Neural crest cell (in vitro differentiated cells): ENCODE measurements around the gene MAPK11. TPM values are rescaled to one million over a fixed set of nuclear protein-coding genes. Genes with fewer than 3 reads are reported as not detected.

Experiments
- DNase-seq: peaks from one replicate; pipeline ENCODE4 v3.0.0; 2021; ENCODE audit warnings: low read depth, mixed read lengths, low spot score
- H3K27ac Mint-ChIP-seq: one replicate; pipeline ENCODE4 v1.8.0; 2021; ENCODE audit warnings: mild to moderate bottlenecking, mixed read lengths; ENCODE audit not compliant: unreplicated experiment
- H3K27me3 Mint-ChIP-seq: 2 replicates; pipeline ENCODE4 v1.8.0; 2021; ENCODE audit warnings: low read depth, mild to moderate bottlenecking, mixed read lengths
- H3K36me3 Mint-ChIP-seq: 2 replicates; pipeline ENCODE4 v1.8.0; 2021; ENCODE audit warnings: low read depth, mild to moderate bottlenecking, mixed read lengths
- H3K4me1 Mint-ChIP-seq: 2 replicates; pipeline ENCODE4 v1.8.0; 2021; ENCODE audit warnings: mixed read lengths
- H3K4me3 Mint-ChIP-seq: one replicate; pipeline ENCODE4 v1.8.0; 2021; ENCODE audit warnings: mild to moderate bottlenecking, mixed read lengths
- H3K9me3 Mint-ChIP-seq: 2 replicates; pipeline ENCODE4 v1.8.0; 2021; ENCODE audit warnings: mixed read lengths
- total RNA-seq: library from RNA; stranded (reverse); gene quantifications from 2 replicates; pipeline ENCODE4 v1.2.1, GENCODE V29; 2021
- TF ChIP-seq, protein P1 (sequence below): fragments of 200-600 bp; sonication (generic); conservative IDR thresholded peaks from 2 replicates; pipeline ENCODE4 v1.5.0; 2021; ENCODE audit warnings: antibody characterized with exemption, mild to moderate bottlenecking

MAPK11 gene
- total RNA-seq, 1 donor from 2014 or later: 16.3 TPM

DNA sequence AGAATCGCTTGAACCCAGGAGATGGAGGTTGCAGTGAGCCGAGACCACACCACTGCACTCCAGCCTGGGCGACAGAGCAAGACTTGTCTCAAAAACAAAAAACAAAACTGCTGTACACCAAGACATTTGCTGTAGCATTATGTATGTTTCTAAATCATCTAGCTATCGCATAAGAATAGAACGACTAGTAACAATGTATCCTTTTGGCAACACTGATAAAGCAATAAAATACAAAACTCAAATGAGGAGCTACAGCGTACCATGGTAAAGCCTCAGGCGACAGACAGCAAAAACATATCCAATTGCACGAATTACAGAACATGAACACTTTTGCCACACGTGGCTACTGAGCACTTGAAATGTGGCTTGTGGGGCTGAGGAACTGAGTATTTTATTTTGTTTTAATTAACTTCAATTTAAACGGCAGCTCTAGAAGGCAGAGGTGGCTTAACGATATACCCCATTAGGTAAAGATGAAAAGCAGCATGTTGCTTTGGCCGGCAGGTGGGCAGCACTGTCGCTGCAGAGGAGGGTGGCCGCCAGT, 27.7 kb downstream of the MAPK11 start:
- peaks cover 37% of the 10 kb centered on the region for H3K4me1 Mint-ChIP-seq
- no peak for DNase-seq
- TF ChIP-seq, protein P1, sequence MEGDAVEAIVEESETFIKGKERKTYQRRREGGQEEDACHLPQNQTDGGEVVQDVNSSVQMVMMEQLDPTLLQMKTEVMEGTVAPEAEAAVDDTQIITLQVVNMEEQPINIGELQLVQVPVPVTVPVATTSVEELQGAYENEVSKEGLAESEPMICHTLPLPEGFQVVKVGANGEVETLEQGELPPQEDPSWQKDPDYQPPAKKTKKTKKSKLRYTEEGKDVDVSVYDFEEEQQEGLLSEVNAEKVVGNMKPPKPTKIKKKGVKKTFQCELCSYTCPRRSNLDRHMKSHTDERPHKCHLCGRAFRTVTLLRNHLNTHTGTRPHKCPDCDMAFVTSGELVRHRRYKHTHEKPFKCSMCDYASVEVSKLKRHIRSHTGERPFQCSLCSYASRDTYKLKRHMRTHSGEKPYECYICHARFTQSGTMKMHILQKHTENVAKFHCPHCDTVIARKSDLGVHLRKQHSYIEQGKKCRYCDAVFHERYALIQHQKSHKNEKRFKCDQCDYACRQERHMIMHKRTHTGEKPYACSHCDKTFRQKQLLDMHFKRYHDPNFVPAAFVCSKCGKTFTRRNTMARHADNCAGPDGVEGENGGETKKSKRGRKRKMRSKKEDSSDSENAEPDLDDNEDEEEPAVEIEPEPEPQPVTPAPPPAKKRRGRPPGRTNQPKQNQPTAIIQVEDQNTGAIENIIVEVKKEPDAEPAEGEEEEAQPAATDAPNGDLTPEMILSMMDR: no peak
- peak overlapping the region; percentile 98 for H3K4me3 Mint-ChIP-seq
- no peak overlapping the region for H3K27ac Mint-ChIP-seq
- H3K27me3 Mint-ChIP-seq: peaks cover 2% of the 10 kb centered on the region
- no peaks in the 10 kb centered on the region for H3K9me3 Mint-ChIP-seq
- peaks cover 4% of the 10 kb centered on the region for H3K36me3 Mint-ChIP-seq

DNA sequence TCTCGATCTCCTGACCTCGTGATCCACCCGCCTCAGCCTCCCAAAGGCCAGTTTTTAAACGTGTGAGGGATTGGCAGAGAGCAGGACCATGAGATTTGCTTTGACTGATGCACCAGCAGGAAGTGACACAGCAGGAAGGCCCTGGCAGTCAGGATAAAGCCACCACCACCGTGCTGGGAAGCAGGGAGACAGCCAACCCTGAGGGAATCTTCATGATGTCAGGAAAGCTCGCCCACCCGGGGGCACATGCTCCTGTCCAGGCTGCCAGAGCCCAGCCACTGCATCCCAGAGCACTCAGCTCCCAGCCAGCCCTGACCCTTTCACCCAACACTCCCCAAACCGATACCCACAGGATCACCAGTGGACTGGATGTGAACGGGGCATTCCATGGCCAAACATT, 31.4 kb downstream of the MAPK11 start:
- H3K4me3 Mint-ChIP-seq: no peak overlapping the region
- H3K4me1 Mint-ChIP-seq: peaks cover 26% of the 10 kb centered on the region
- no peaks in the 10 kb centered on the region for H3K27me3 Mint-ChIP-seq
- TF ChIP-seq, protein P1: no peak
- H3K9me3 Mint-ChIP-seq: no peaks in the 10 kb centered on the region
- DNase-seq: no peak
- peaks cover 15% of the 10 kb centered on the region for H3K36me3 Mint-ChIP-seq
- no peak overlapping the region for H3K27ac Mint-ChIP-seq

DNA sequence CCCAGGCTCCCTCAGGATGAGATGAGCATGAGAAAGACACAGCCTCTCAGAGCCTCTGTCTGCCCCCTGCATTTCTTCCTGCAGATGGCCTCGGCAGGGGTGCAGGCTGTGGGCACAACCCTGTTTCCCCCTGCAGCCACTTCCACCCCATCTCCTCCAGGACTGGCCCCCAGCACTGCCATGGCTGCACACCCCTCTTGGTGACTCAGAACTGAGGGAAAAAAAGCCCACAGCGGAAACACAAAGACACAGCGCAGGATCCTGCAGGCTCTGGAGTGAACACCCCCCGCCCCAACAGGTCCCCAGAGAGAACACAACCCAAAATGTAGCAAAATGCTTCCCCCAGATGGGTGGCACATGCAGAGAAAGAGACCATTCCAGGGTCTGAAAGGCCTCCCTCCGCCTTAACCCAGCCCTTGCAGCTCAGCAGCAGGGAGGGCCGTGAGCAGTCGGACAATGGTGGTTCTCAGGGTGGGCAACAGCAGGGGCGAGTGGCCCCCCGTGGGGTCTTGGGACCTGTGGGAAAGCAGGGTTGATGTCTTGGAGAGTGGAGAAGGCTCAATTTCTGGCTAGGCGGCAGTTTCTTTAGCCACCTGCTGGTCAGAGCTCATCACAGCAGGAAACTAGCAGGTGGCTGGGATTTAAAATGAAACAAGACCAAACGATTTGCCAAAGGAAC, 33.3 kb downstream of the MAPK11 start:
- Mint-ChIP-seq H3K27ac (peak overlapping the region; percentile 92), H3K27me3 (no peaks in the 10 kb centered on the region), H3K9me3 (no peaks in the 10 kb centered on the region), H3K36me3 (peaks cover 16% of the 10 kb centered on the region), H3K4me3 (peak overlapping the region; percentile 56), H3K4me1 (peaks cover 11% of the 10 kb centered on the region)
- DNase-seq: no peak
- TF ChIP-seq, protein P1: peak; percentile 64

DNA sequence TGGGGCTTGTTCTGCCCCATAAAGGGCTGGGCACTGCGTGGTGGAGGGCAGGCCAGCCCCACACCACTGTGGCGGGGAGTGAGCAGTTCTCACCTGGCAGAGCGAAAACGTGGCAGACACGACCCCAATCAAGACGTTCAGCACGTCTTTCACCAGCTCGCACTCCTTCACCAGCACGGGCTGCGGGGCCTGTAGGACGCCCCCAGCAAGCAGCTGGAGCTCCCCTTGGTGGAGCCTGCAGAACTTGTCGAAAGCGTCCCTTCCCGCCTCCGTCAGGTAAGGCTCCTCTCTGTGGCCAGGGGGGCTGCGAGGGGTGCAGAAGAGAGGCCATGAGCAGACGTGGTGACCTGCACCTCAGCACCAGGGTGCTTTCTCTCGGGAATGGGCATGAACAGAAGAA, 37.0 kb downstream of the MAPK11 start:
- Mint-ChIP-seq H3K27me3 (no peaks in the 10 kb centered on the region), H3K9me3 (no peaks in the 10 kb centered on the region), H3K27ac (no peak overlapping the region), H3K4me3 (no peak overlapping the region), H3K36me3 (peaks cover 14% of the 10 kb centered on the region), H3K4me1 (no peaks in the 10 kb centered on the region)
- TF ChIP-seq, protein P1: no peak
- no peak for DNase-seq

DNA sequence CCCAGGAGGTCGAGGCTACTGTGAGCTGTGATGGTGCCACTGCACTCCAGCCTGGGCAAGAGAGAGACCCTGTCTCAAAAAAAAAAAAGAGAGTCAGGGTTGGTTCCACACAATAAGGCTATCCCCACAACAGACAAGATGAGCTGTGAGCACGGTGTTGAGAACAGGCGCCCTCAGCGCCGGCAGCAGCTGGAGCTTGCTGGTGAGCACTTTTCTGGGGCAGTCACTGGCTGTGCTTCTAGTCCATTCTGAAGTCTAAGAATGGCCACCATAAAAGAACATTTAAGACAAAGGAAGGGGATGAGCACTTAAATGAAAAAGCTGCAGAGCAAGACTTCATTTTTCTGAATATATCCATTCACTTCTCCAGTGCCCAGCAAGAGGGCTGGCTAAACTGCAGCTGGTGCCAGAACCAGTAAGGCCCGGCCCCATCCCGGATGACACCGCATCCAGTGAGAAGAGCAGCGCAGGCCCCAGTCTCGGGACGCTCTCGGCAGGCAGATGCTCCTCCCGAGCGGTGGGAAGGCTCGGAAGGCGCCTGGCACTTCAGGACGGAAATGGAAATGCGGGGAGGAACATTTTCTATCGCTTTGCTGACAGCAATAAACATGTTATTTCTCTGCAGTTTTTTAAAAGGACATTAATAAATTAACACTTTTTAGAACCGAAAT, 37.6 kb downstream of the MAPK11 start:
- no peaks in the 10 kb centered on the region for H3K27me3 Mint-ChIP-seq
- H3K27ac Mint-ChIP-seq: no peak overlapping the region

More for the DNA sequence above, 37.6 kb downstream of the MAPK11 start:
- TF ChIP-seq, protein P1: no peak
- no peak for DNase-seq
- no peak overlapping the region for H3K4me3 Mint-ChIP-seq
- H3K36me3 Mint-ChIP-seq: peaks cover 14% of the 10 kb centered on the region
- no peaks in the 10 kb centered on the region for H3K4me1 Mint-ChIP-seq
- H3K9me3 Mint-ChIP-seq: no peaks in the 10 kb centered on the region
